ENCODE measurements around the gene GPR31.

Gene GPR31

DNA sequence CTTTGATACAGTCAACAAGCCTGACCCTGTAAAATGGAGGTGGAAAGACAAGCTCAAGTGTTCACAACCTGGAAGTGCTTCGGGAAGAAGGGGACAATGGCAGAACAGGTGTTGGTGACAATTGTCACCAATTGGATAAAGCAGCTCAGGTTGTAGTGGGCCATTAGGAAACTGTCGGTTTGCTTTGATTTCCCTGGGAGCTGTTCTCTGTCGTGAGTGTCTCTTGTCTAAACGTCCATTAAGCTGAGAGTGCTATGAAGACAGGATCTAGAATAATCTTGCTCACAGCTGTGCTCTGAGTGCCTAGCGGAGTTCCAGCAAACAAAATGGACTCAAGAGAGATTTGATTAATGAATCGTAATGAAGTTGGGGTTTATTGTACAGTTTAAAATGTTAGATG is 19.9 kb downstream of the GPR31 start:
- DNase-seq (ENCODE audit: low read depth in 2 of 2) = no peak

GRCh38 chr6:167137081-167137480 is 20.7 kb downstream of the GPR31 start:
- DNase-seq (ENCODE audit: low read depth in 2 of 2) = no peak

- no peak for DNase-seq (ENCODE audit: low read depth in 2 of 2)
Observed at GRCh38 chr6:167136376-167136775, 21.4 kb downstream of the GPR31 start.

- DNase-seq (ENCODE audit: low read depth in 2 of 2) = no peak
Observed at GRCh38 chr6:167134448-167135328, 23.1 kb downstream of the GPR31 start.

DNA sequence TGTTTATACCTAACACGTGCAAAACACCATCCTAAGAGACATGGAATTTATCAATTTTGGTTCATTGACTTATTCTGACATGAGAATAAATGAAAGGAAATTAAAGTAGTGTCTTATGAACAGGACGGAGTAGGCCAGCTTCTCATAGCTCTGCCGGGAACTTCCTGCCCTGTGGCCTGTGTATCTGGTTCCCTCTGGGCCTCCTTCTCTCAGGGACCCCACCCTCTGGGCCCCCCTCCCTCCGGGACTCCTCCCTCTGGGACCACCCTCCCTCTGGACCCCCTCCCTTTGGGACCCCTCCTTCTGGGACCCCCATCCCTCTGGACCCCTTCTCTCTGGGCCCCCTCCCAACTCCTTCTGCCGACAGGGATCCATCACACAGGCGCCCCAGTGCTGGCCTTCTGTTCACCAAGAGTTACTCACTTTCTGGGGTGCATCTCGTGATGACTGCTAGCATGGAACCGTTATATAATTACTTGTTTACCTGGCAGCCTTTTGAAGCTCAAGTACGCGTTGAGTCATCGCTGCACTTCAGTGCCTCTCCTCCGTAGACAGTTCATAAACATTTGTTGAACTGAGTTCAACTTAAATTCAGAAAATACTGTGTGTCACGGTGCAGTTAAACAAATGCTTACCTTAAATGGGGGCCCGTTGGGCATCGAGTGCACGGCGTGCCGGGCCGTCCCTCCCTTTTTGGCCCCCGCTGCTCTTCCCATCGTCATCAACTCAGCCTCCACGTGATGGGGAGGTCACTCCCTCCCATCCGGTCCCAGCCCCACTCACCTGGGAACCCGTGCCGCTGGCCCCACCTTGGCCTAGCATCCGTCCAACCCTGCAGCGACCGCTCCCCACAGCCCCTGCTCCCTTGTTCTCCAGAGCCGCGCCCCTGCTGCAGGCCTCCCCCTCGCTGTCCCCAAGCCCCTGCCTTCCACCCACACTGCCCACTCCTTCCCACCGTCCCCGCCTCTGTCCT is 26.8 kb downstream of the GPR31 start:
- no peak for DNase-seq (ENCODE audit: low read depth in 2 of 2)

DNA sequence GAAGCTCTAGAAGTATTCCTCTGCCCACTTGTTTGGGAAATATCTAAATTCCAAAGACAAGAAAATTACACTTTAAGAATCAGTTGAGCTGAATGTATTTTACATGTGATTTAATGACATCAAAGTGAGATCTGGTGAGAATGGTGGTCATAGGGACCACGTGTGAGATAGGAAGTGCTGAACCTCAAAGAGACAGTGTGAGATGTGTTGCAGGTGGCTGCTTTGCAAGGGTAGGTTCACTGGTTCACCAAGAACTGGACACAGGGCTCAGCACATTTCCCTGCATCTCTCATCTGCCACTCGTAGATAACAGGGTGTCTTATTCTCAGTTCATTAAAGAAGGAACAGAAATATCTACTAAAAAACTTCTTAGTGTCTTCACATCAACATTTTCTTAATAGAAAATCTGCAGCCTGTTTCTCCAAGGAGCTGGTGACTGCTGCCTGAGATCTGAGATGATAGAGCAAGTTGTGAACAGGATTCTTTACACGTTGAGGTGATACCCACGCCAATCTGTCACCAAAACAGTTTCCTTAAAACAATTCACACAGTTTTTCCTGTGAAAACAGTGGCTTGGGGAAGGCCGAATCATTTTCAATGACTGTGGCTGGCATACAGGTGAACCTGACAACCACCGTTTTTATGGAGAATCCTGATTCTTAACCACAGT is 27.6 kb downstream of the GPR31 start:
- DNase-seq (ENCODE audit: low read depth in 2 of 2) = no peak

DNA sequence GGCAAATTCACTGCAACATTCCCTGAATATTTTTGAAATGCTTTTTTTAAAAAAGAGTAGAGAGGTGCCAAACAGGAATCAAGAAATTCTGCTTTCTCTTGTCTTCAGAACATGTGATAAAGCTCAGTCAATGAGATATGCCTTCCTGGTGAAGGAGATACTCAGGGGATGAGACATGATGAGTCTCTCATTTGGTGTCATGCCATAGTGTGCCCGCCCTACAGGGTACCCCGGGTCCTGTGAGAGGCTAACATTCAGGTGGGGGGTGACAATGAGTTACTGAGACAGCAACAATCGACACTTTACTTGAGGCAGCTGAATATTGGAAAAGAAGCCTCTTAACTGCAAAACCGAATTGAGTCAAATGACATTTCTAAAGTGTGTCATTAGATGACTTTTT is 28.2 kb downstream of the GPR31 start:
- no peak for DNase-seq (ENCODE audit: low read depth in 2 of 2)

- DNase-seq (ENCODE audit: low read depth in 2 of 2) = no peak
Observed at GRCh38 chr6:167129159-167129558, 28.6 kb downstream of the GPR31 start.

DNA sequence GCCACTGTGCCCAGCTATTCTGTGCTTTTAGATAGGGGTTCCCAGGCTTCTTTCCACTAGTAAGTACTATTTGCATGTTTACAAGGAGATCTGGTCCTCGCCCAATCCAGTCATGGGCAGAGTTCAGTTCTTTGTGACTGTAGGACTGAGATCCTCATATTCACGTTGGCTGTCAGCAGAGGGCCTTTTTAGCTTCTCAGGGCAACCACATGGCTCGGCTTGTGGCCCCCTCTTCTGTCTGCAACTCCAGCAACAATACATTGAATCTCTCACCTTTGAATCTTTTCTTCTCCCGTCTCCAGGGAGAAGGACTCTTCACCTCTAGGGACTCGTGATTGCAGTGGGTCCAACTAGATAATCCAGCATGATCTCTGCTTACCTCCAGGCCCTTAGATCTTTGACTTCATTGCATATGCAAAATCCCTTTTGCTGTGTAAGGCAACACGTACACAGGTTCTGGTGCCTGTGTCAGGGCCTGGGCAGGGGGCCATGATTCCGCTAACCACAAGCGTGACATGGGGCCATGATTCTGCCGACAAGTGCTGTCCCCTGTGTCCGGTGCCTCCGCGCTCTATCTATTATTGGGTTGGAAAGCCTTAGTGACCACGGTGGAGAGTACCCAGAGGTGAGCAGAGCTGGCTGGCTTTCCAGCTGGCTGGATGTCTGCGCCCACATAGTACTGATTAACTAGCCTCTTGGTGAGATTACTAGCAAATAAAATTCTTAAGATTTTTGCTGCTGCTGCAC is 29.8 kb downstream of the GPR31 start:
- no peak for DNase-seq (ENCODE audit: low read depth in 2 of 2)

DNA sequence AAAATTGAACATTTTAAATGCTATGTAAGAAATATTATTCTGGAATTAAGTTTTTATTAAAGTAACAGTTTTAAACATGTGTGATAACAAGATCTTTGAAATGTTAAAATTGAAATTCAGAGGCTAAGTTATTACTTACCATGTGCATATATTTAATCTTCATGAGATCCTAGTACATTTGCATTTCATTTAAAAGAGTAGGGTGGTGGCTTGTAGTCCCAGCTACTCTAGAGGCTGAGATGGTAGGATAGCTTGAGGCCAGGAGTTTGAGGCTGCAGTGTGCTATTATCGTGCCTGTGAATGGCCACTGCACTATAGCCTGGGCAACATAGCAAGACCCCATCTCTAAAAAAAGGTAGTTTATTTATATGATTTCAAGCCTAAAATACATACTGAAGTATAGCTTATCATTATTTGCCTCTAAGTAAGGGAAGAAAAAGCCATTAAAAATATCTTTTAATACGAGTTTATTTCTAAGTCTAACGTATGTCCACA is 31.9 kb downstream of the GPR31 start:
- no peak for DNase-seq (ENCODE audit: low read depth in 2 of 2)

- DNase-seq (ENCODE audit: low read depth in 2 of 2) = no peak
Observed at GRCh38 chr6:167125410-167125809, 32.4 kb downstream of the GPR31 start.

DNA sequence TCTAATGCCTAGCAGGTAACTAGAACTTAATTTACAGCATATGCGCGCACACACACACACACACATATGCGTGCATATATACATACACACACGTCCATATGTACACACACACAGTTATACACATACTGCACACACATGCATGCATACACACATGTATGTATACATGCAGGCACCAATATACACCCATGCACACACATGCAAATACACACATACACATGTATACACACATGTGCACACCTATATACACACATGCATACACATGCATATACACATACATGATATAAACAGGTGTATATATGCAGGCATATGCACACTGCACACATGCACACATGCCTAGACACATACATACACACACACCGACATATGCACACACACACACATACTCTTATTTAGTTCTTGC is 33.0 kb downstream of the GPR31 start:
- no peak for DNase-seq (ENCODE audit: low read depth in 2 of 2)

DNA sequence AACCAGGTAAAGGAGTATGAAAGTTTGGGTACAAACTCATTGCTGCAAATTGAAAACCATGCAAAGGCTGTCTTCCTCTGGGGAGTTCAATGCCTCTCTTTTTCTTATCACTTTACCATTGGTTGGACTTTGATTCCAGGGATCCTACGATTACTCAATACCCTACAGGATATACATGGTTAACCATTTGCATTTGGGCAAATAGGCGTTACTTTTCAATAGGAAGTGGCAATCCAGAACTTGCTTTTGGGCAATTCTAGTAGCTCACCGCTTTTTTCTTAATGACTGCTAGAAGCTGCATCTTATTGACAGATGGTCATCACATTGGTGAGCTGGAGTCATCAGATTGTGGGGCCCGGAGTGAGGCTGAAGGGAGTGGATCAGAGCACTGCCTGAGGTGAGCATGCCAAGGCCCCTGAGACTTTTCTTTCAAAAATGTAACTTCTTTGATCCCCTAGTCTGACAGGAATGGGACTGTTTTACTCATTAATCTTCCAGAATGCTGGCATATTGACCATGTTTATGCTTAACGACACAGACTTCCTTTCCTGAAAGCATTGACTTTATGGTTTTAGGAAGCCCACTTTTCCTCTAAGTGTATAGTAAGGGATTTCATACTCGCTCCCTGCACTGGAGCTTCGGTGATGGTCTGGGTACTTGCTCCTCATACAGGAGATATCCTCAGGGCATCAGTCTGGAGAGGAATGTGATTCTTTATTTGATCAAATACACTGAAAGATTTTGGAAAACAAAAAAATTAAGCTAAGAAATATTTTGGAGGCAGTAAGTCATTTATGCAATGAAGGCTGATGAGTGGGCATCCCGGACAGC is 34.7 kb downstream of the GPR31 start, which contains the start of gene CCR6:
Gene CCR6 (plus strand): TSS at position 270 of the 831 bp plus-strand sequence. CDS start 13,039 bp downstream, outside the sequence.
- DNase-seq (ENCODE audit: low read depth in 2 of 2) = no peak

GRCh38 chr6:167122041-167122826 is 35.5 kb downstream of the GPR31 start:
- DNase-seq (ENCODE audit: low read depth in 2 of 2) = no peak

DNA sequence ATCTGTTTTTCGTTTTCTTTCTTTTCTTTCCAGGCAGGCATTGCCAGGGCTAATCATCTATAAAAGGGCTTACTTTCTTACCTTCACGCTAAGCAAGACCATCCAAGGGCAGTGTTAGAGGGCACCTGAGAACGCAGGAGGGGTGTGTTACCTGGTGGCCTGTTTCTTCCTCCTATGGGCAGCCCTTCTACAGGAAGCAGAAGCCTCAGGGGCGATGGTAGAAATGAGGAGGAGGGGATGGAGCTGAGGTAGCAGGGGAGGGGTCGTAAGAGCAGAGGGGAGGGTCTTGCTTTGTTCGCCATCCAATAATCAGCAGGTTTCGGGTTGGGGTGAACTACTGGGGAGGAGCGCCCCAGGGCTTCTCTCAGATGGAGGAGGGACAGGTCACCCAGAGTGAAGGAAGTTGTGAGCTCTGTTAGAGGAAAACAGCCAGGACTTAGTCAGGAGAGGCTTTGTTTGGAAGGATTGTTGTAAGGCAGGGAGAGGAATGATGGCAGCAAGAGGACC is 36.4 kb downstream of the GPR31 start:
- no peak for DNase-seq (ENCODE audit: low read depth in 2 of 2)

- no peak for DNase-seq (ENCODE audit: low read depth in 2 of 2)
Observed at GRCh38 chr6:167120583-167120903, 37.2 kb downstream of the GPR31 start.

- DNase-seq (ENCODE audit: low read depth in 2 of 2) = no peak
Observed at GRCh38 chr6:167119670-167120582, 37.9 kb downstream of the GPR31 start.

GRCh38 chr6:167118839-167119238 is 38.9 kb downstream of the GPR31 start:
- no peak for DNase-seq (ENCODE audit: low read depth in 2 of 2)

Measured in stimulated activated CD4-positive, alpha-beta T cell treated with anti-CD3 and anti-CD28 coated beads, Interleukin-12 subunit alpha, Interleukin-12 subunit beta, amount 100 ng/mL, for 24 hours (primary cell).